ENCODE data around the gene CDHR1. TPM values are rescaled to one million over a fixed set of nuclear protein-coding genes. Genes with fewer than 3 reads are reported as not detected.

The CDHR1 gene
- total RNA-seq, 1 experiment from 2014 or later, result 5.0 TPM

DNA sequence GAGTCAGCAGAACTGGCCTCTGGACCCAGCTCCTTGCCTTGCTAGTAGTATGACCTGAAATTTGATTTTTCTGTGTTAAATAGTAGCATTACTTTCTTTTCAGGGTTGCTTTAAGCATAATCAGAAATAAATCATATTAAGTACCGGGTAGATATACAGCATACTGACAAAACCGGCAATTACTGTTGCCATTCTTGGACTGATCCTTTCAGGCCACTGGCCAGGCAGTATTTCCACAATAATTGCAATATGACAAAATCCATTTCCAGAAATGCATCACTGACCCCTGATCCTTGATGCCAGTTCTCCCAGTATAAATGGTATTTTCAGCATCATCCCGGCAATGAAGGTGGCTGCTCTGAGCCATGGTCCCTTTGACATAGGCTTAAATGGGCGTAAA, 40.1 kb downstream of the CDHR1 start (continued):
- TF ChIP-seq, protein P1, sequence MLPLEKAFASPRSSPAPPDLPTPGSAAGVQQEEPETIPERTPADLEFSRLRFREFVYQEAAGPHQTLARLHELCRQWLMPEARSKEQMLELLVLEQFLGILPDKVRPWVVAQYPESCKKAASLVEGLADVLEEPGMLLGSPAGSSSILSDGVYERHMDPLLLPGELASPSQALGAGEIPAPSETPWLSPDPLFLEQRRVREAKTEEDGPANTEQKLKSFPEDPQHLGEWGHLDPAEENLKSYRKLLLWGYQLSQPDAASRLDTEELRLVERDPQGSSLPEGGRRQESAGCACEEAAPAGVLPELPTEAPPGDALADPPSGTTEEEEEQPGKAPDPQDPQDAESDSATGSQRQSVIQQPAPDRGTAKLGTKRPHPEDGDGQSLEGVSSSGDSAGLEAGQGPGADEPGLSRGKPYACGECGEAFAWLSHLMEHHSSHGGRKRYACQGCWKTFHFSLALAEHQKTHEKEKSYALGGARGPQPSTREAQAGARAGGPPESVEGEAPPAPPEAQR (CRISPR knock-in tag; IDR thresholded peaks at IDR 0.05), result no peak
- TF ChIP-seq ZBTB43 (CRISPR knock-in tag; IDR thresholded peaks at IDR 0.05) (no peak), ZNF317 (CRISPR knock-in tag; IDR thresholded peaks at IDR 0.05; ENCODE audit: borderline replicate concordance, low read depth) (no peak), TP53 (CRISPR knock-in tag; IDR thresholded peaks at IDR 0.05) (no peak), ELF4 (CRISPR knock-in tag; IDR thresholded peaks at IDR 0.05; ENCODE audit: low read depth) (no peak)

DNA sequence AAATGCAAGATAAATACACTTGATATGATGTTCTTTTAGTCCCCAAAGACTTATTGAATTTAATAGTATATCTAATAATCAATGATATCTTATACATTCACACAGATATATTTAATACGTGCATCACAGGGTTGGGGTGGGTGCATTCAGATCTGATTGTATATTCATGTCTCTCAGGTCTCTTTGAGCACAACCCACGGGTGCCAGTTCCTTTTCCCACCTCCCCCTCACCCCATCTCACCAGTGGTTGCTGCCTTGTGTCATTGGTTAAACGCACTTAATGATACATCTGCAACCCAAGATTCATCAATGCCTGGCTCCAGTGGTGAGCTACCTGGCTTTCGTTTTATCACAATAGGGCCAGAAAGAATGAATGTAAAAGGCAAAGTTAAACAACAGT, 40.8 kb downstream of the CDHR1 start:
- H3K27ac Mint-ChIP-seq, result no peak overlapping the region
- DNase-seq (ENCODE audit: low spot score) (no peak), ATAC-seq (no peak)
- no peak for TF ChIP-seq CREB1 (CRISPR knock-in tag; IDR thresholded peaks at IDR 0.05)
- no peak for TF ChIP-seq PREB (CRISPR knock-in tag; IDR thresholded peaks at IDR 0.05; ENCODE audit: borderline replicate concordance)
- no peak for TF ChIP-seq FOXK1 (CRISPR knock-in tag; IDR thresholded peaks at IDR 0.05)
- TF ChIP-seq ZNF671 (CRISPR knock-in tag; IDR thresholded peaks at IDR 0.05), result no peak
- TF ChIP-seq SOX15 (CRISPR knock-in tag; IDR thresholded peaks at IDR 0.05), result no peak
- no peak for TF ChIP-seq NR3C1 (CRISPR knock-in tag; conservative IDR thresholded peaks at IDR 0.05; ENCODE audit: low read depth)
- TF ChIP-seq FOXP1 (CRISPR knock-in tag; IDR thresholded peaks at IDR 0.05; ENCODE audit: borderline replicate concordance), result no peak
- no peak for TF ChIP-seq ZNF423 (CRISPR knock-in tag; IDR thresholded peaks at IDR 0.05)
- no peak for TF ChIP-seq ETV6 (CRISPR knock-in tag; IDR thresholded peaks at IDR 0.05)
- TF ChIP-seq, protein P2, sequence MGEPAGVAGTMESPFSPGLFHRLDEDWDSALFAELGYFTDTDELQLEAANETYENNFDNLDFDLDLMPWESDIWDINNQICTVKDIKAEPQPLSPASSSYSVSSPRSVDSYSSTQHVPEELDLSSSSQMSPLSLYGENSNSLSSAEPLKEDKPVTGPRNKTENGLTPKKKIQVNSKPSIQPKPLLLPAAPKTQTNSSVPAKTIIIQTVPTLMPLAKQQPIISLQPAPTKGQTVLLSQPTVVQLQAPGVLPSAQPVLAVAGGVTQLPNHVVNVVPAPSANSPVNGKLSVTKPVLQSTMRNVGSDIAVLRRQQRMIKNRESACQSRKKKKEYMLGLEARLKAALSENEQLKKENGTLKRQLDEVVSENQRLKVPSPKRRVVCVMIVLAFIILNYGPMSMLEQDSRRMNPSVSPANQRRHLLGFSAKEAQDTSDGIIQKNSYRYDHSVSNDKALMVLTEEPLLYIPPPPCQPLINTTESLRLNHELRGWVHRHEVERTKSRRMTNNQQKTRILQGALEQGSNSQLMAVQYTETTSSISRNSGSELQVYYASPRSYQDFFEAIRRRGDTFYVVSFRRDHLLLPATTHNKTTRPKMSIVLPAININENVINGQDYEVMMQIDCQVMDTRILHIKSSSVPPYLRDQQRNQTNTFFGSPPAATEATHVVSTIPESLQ (CRISPR knock-in tag; IDR thresholded peaks at IDR 0.05), result no peak
- TF ChIP-seq ZBTB43 (CRISPR knock-in tag; IDR thresholded peaks at IDR 0.05), result no peak
- TF ChIP-seq, protein P3, sequence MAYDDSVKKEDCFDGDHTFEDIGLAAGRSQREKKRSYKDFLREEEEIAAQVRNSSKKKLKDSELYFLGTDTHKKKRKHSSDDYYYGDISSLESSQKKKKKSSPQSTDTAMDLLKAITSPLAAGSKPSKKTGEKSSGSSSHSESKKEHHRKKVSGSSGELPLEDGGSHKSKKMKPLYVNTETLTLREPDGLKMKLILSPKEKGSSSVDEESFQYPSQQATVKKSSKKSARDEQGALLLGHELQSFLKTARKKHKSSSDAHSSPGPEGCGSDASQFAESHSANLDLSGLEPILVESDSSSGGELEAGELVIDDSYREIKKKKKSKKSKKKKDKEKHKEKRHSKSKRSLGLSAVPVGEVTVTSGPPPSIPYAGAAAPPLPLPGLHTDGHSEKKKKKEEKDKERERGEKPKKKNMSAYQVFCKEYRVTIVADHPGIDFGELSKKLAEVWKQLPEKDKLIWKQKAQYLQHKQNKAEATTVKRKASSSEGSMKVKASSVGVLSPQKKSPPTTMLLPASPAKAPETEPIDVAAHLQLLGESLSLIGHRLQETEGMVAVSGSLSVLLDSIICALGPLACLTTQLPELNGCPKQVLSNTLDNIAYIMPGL (CRISPR knock-in tag; IDR thresholded peaks at IDR 0.05), result no peak
- no peak for TF ChIP-seq ATF3 (CRISPR knock-in tag; conservative IDR thresholded peaks at IDR 0.05)
- no peak for TF ChIP-seq SMAD4 (CRISPR knock-in tag; IDR thresholded peaks at IDR 0.05)
- peaks cover 22% of the 10 kb centered on the region for H3K27me3 Mint-ChIP-seq (ENCODE audit: low read depth)
- no peaks in the 10 kb centered on the region for H3K9me3 Mint-ChIP-seq
- no peak overlapping the region for H3K4me3 Mint-ChIP-seq
- ChIA-PET CTCF (interaction anchor here (1.2 kb wide), 1 partner anchor 21 kb away, joined by 4 read pairs; no protein-coding TSS in a partner anchor), POLR2A (no interaction called here)
- 0 out of 2 replicates have a peak, but pooled peaks cover 4% of the 10 kb centered on the region for H3K4me1 Mint-ChIP-seq
- H3K36me3 Mint-ChIP-seq, result no peaks in the 10 kb centered on the region

Data from WTC11 (cell line).